Gastroesophageal sphincter (tissue), 4 donors: Measurements from ENCODE around the gene PKHD1. TPM values are rescaled to one million over a fixed set of nuclear protein-coding genes. Genes with fewer than 3 reads are reported as not detected.

Source experiments
- ATAC-seq: fragments of 150-250 bp; one replicate; pipeline ENCODE4 v1.9.1; 2016; ENCODE audit warnings: mild to moderate bottlenecking, moderate library complexity
- H3K27ac ChIP-seq, 4 donors: fragments of 200-600 bp; sonication (generic) in 3 of 4; 1 replicate in 3 of 4; 2 replicates in 1 of 4; pipeline ENCODE4 v1.5.1; 2016 to 2019
- H3K27me3 ChIP-seq: fragments of 200-600 bp; sonication (generic); one replicate; pipeline ENCODE4 v1.5.1; 2019
- H3K36me3 ChIP-seq, 2 donors: fragments of 200-600 bp; sonication (generic); one replicate each; pipeline ENCODE4 v1.5.1; 2019; ENCODE audit warnings: control low read depth in 1 of 2
- H3K4me1 ChIP-seq, 3 donors: fragments of 200-600 bp; sonication (generic); 1 replicate in 2 of 3; 2 replicates in 1 of 3; pipeline ENCODE4 v1.5.1; 2016 to 2019; ENCODE audit warnings: control low read depth in 2 of 3
- H3K4me3 ChIP-seq, 2 donors: fragments of 200-600 bp; sonication (generic); one replicate each; pipeline ENCODE4 v1.5.1; 2019; ENCODE audit warnings: mild to moderate bottlenecking in 1 of 2, moderate library complexity in 1 of 2
- H3K9me3 ChIP-seq, 3 donors: fragments of 200-600 bp; sonication (generic); one replicate each; pipeline ENCODE4 v1.5.1; 2017 to 2019; ENCODE audit warnings: control low read depth in 2 of 3
- CTCF ChIP-seq, 4 experiments: fragments of 200-600 bp in 2 of 4; fragments of 450-650 bp in 2 of 4; sonication (generic) in 1 of 4; IDR thresholded peaks; one replicate each; pipeline ENCODE4 v1.5.1; 2017 to 2019; ENCODE audit warnings: antibody characterized with exemption in 4 of 4, mild to moderate bottlenecking in 2 of 4, moderate library complexity in 2 of 4
- EP300 ChIP-seq: sonication (generic); formaldehyde crosslinking; IDR thresholded peaks from one replicate; pipeline ENCODE4 v1.6.1; 2017; ENCODE audit warnings: antibody characterized with exemption, mild to moderate bottlenecking
- POLR2A ChIP-seq, 2 donors: fragments of 450-650 bp; IDR thresholded peaks; one replicate each; pipeline ENCODE4 v1.6.1; 2017; ENCODE audit warnings: antibody characterized with exemption in 2 of 2, mild to moderate bottlenecking in 2 of 2, moderate library complexity in 1 of 2
- POLR2AphosphoS5 ChIP-seq: sonication (generic); formaldehyde crosslinking; IDR thresholded peaks from one replicate; pipeline ENCODE4 v1.6.1; 2017; ENCODE audit warnings: antibody characterized with exemption
- WGBS, 2 donors: methylation state at CpG; one replicate each; pipeline ENCODE4 v1.1.5; 2018; ENCODE audit warnings: low coverage in 1 of 2; 5-methylcytosine and 5-hydroxymethylcytosine counted together
- total RNA-seq, 4 donors: library from RNA; depleted of rRNA; stranded (reverse); fragments of >200 nt; gene quantifications; one replicate each; pipeline ENCODE4 v1.1.0, GENCODE V29; 2016

PKHD1 gene
- total RNA-seq, 4 donors from 2014 or later: under 0.01 TPM; not detected in 3

DNA sequence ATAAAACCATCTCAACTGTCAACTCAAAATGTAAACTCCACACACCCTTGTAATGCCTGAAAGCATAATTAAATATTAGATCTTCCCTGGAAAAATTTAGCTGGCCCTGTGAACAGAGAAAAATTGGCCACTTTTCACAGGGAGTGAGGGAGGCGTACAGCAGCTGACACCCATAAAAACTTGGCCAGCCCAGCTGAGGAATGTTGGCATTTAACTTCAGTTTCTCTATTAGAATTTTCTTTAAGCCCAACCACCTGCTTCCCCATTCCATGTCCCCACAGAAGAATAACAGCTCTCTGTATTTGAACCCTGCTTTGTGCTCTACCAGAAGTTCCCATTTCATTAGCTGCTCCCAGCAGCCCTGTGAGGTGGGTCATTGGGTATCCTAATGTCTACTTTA lies 41.0 kb downstream of the PKHD1 start:
- Histone ChIP-seq H3K4me3 (no peak overlapping the region), H3K4me1 (peaks cover 0 to 8% (median 0%) of the 10 kb centered on the region in 3 donors), H3K27me3 (peaks cover 9% of the 10 kb centered on the region), H3K27ac (no peak overlapping the region), H3K9me3 (no peaks in the 10 kb centered on the region), H3K36me3 (no peaks in the 10 kb centered on the region)
- ATAC-seq: no peak
- TF ChIP-seq CTCF (IDR thresholded peaks at IDR 0.05) (no peak), EP300 (no peak), POLR2A (IDR thresholded peaks at IDR 0.05) (no peak), POLR2AphosphoS5 (no peak)
- 0 to 8% methylated on average over 1 of the region's 1 CpG for WGBS, 2 donors

- 65 to 75% methylated on average over 1 of the region's 1 CpG for WGBS, 2 donors
Measured at GRCh38 chr6:52045481-52045880, 41.9 kb downstream of the PKHD1 start.

DNA sequence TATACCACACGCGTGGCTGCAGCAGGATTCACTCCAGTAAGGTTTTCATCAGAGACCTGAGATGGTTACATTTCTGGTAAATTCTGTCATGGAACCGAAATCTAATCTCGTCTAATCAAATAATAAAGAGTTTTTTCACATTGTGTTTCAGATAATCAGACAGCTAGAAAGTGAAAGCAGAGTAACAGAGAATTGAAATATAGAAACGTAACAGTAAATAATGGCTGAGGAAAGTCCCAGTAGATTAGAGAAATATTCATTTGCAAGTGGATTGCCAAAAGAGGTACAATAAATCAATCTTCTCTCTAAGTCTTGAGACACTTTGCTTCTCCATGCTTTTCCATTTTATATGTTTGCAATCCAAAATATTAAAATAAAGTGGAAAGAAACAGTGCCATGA lies 42.4 kb downstream of the PKHD1 start:
- no peak overlapping the region for H3K27ac ChIP-seq
- peaks cover 4% of the 10 kb centered on the region for H3K27me3 ChIP-seq
- H3K36me3 ChIP-seq: no peaks in the 10 kb centered on the region
- no peak for ATAC-seq
- WGBS, 2 donors: 59 to 63% methylated on average over 5 of the region's 5 CpGs
- H3K4me3 ChIP-seq: no peak overlapping the region
- TF ChIP-seq EP300 (no peak), POLR2AphosphoS5 (no peak), POLR2A (IDR thresholded peaks at IDR 0.05) (no peak), CTCF (IDR thresholded peaks at IDR 0.05) (no peak)
- peaks cover 0 to 8% (median 0%) of the 10 kb centered on the region in 3 donors for H3K4me1 ChIP-seq
- H3K9me3 ChIP-seq: no peaks in the 10 kb centered on the region

More at GRCh38 chr6:52045481-52045880, 41.9 kb downstream of the PKHD1 start:
- Histone ChIP-seq H3K4me3 (no peak overlapping the region), H3K27ac (no peak overlapping the region), H3K27me3 (peaks cover 8% of the 10 kb centered on the region), H3K9me3 (no peaks in the 10 kb centered on the region), H3K36me3 (no peaks in the 10 kb centered on the region), H3K4me1 (peaks cover 0 to 8% (median 0%) of the 10 kb centered on the region in 3 donors)
- TF ChIP-seq POLR2AphosphoS5 (no peak), POLR2A (IDR thresholded peaks at IDR 0.05) (no peak), CTCF (IDR thresholded peaks at IDR 0.05) (no peak), EP300 (no peak)
- ATAC-seq: no peak

GRCh38 chr6:52042141-52042885 lies 45.1 kb downstream of the PKHD1 start:
- TF ChIP-seq POLR2A (IDR thresholded peaks at IDR 0.05) (no peak), CTCF (IDR thresholded peaks at IDR 0.05) (no peak), POLR2AphosphoS5 (no peak), EP300 (no peak)
- Histone ChIP-seq H3K36me3 (no peaks in the 10 kb centered on the region), H3K9me3 (no peaks in the 10 kb centered on the region), H3K4me3 (no peak overlapping the region), H3K27ac (no peak overlapping the region), H3K27me3 (no peaks in the 10 kb centered on the region), H3K4me1 (peaks cover 0 to 8% (median 0%) of the 10 kb centered on the region in 3 donors)
- WGBS, 2 donors: 42 to 50% methylated on average over 1 of the region's 2 CpGs
- ATAC-seq: no peak

GRCh38 chr6:52041134-52041533 lies 46.3 kb downstream of the PKHD1 start:
- no peak overlapping the region for H3K4me3 ChIP-seq
- peaks cover 0 to under 1% (median 0%) of the 10 kb centered on the region in 3 donors for H3K4me1 ChIP-seq
- TF ChIP-seq POLR2A (IDR thresholded peaks at IDR 0.05) (no peak), POLR2AphosphoS5 (no peak), EP300 (no peak), CTCF (IDR thresholded peaks at IDR 0.05) (no peak)
- no peaks in the 10 kb centered on the region for H3K27me3 ChIP-seq
- H3K9me3 ChIP-seq: no peaks in the 10 kb centered on the region
- H3K27ac ChIP-seq: no peak overlapping the region
- no peak for ATAC-seq
- H3K36me3 ChIP-seq: no peaks in the 10 kb centered on the region
